CD8-positive, alpha-beta memory T cell (primary cell): ENCODE measurements around the gene XAB2. TPM values are rescaled to one million over a fixed set of nuclear protein-coding genes. Genes with fewer than 3 reads are reported as not detected.

ENCODE experiments used
- CTCF ChIA-PET: fragments of 350-600 bp; sonication (Branson Sonifier 250); formaldehyde crosslinking; loops from one replicate; lab custom pipeline; 2021; ENCODE audit warnings: antibody characterized with exemption; lab: Charles Lee
- POLR2A ChIA-PET: fragments of 350-600 bp; sonication (Branson Sonifier 250); formaldehyde crosslinking; loops from one replicate; lab custom pipeline; 2021; ENCODE audit warnings: antibody characterized with exemption; lab: Charles Lee
- DNase-seq, 5 donors: peaks; one replicate each; pipeline versions ENCODE4 v3.0.0 to v3.0.0-alpha.2; 2020 to 2022; ENCODE audit warnings: mixed read lengths in 1 of 5
- H3K27ac ChIP-seq: one replicate; pipeline ENCODE4 v1.7.0; 2013; ENCODE audit warnings: low read depth, mild to moderate bottlenecking, low read length, moderate library complexity
- H3K27me3 ChIP-seq: 2 replicates; pipeline ENCODE4 v1.7.0; 2013; ENCODE audit warnings: low read length, mild to moderate bottlenecking; ENCODE audit not compliant: insufficient read depth, poor library complexity, severe bottlenecking
- H3K36me3 ChIP-seq: 2 replicates; pipeline ENCODE4 v1.7.0; 2013; ENCODE audit warnings: mild to moderate bottlenecking, low read length, moderate library complexity; ENCODE audit not compliant: insufficient read depth
- H3K4me1 ChIP-seq: 2 replicates; pipeline ENCODE4 v1.7.0; 2013; ENCODE audit warnings: mild to moderate bottlenecking, low read length, moderate library complexity; ENCODE audit not compliant: insufficient read depth
- H3K4me3 ChIP-seq: 2 replicates; pipeline ENCODE4 v1.7.0; 2013; ENCODE audit warnings: mild to moderate bottlenecking, low read length
- H3K9me3 ChIP-seq: 2 replicates; pipeline ENCODE4 v1.7.0; 2013; ENCODE audit warnings: mild to moderate bottlenecking, low read length
- H3K27ac Mint-ChIP-seq, 8 donors: one replicate each; pipeline ENCODE4 v1.8.0; 2020 to 2021; ENCODE audit warnings: mixed read lengths in 8 of 8, mild to moderate bottlenecking in 6 of 8, inconsistent platforms in 3 of 8, moderate library complexity in 3 of 8
- H3K27me3 Mint-ChIP-seq, 2 donors: one replicate each; pipeline ENCODE4 v1.8.0; 2020 to 2021; ENCODE audit warnings: mixed read lengths in 2 of 2, mild to moderate bottlenecking in 1 of 2, moderate library complexity in 1 of 2
- H3K36me3 Mint-ChIP-seq, 3 donors: one replicate each; pipeline ENCODE4 v1.8.0; 2020 to 2021; ENCODE audit warnings: mixed read lengths in 3 of 3, inconsistent platforms in 1 of 3, mild to moderate bottlenecking in 1 of 3
- H3K4me1 Mint-ChIP-seq, 3 donors: one replicate each; pipeline ENCODE4 v1.8.0; 2020 to 2021; ENCODE audit warnings: mixed read lengths in 3 of 3, inconsistent platforms in 1 of 3, mild to moderate bottlenecking in 1 of 3
- H3K4me3 Mint-ChIP-seq, 7 donors: one replicate each; pipeline ENCODE4 v1.8.0; 2020 to 2021; ENCODE audit warnings: mixed read lengths in 7 of 7, mild to moderate bottlenecking in 6 of 7, moderate library complexity in 4 of 7, inconsistent platforms in 2 of 7
- H3K9me3 Mint-ChIP-seq, 5 donors: one replicate each; pipeline ENCODE4 v1.8.0; 2020 to 2022; ENCODE audit warnings: mixed read lengths in 5 of 5, mild to moderate bottlenecking in 3 of 5, moderate library complexity in 2 of 5, inconsistent platforms in 1 of 5
- polyA plus RNA-seq: library from polyadenylated mRNA; unstranded; fragments of 300-500 nt; fragmentation: Illumina TruSeq; gene quantifications from one replicate; pipeline ENCODE4 v1.2.3, GENCODE V29; 2021
- total RNA-seq, 2 experiments: library from RNA; stranded (reverse); gene quantifications; one replicate each; pipeline ENCODE4 v1.2.3, GENCODE V29; 2021

Gene XAB2
- total and polyA plus RNA-seq, 3 experiments from 2014 or later = 8.8 to 47.6 (median 46.0) TPM

GRCh38 chr19:7605490-7606222 lies 23.7 kb downstream of the XAB2 start:
- H3K9me3 Mint-ChIP-seq = peaks cover 0 to 2% (median 0%) of the 10 kb centered on the region in 5 donors
- H3K27ac Mint-ChIP-seq = no peak overlapping the region
- H3K4me1 Mint-ChIP-seq = no peaks in the 10 kb centered on the region
- Histone ChIP-seq H3K9me3 (no peaks in the 10 kb centered on the region), H3K4me1 (no peaks in the 10 kb centered on the region), H3K4me3 (no peak overlapping the region), H3K27ac (no peak overlapping the region), H3K36me3 (no peaks in the 10 kb centered on the region), H3K27me3 (no peaks in the 10 kb centered on the region)
- ChIA-PET POLR2A (no interaction called here), CTCF (no interaction called here)
- no peaks in the 10 kb centered on the region for H3K36me3 Mint-ChIP-seq
- peaks cover 2 to 23% of the 10 kb centered on the region in 2 donors for H3K27me3 Mint-ChIP-seq
- no peak overlapping the region for H3K4me3 Mint-ChIP-seq
- DNase-seq = no peak

- CTCF ChIA-PET = interaction anchor here (0.9 kb wide), 1 partner anchor 36 kb away, joined by 3 read pairs; no protein-coding TSS in a partner anchor
- Mint-ChIP-seq H3K4me1 (no peaks in the 10 kb centered on the region), H3K36me3 (no peaks in the 10 kb centered on the region), H3K9me3 (peaks cover 0 to 2% (median 0%) of the 10 kb centered on the region in 5 donors), H3K27me3 (peaks cover 2 to 23% of the 10 kb centered on the region in 2 donors), H3K27ac (no peak overlapping the region), H3K4me3 (no peak overlapping the region)
- Histone ChIP-seq H3K27ac (no peak overlapping the region), H3K27me3 (no peaks in the 10 kb centered on the region), H3K4me1 (no peaks in the 10 kb centered on the region), H3K36me3 (no peaks in the 10 kb centered on the region), H3K9me3 (no peaks in the 10 kb centered on the region), H3K4me3 (no peak overlapping the region)
- no peak for DNase-seq
- POLR2A ChIA-PET = no interaction called here
Measured at GRCh38 chr19:7603919-7604318, 25.4 kb downstream of the XAB2 start.

GRCh38 chr19:7602935-7603497 lies 26.3 kb downstream of the XAB2 start:
- no peak overlapping the region for H3K4me3 ChIP-seq
- H3K27ac ChIP-seq = no peak overlapping the region
- DNase-seq = no peak
- ChIA-PET CTCF (no interaction called here), POLR2A (no interaction called here)
- H3K9me3 Mint-ChIP-seq = peaks cover 0 to 2% (median 0%) of the 10 kb centered on the region in 5 donors
- H3K27me3 Mint-ChIP-seq = peaks cover 6 to 23% of the 10 kb centered on the region in 2 donors
- no peaks in the 10 kb centered on the region for H3K4me1 Mint-ChIP-seq
- no peak overlapping the region for H3K27ac Mint-ChIP-seq
- H3K4me3 Mint-ChIP-seq = no peak overlapping the region
- no peaks in the 10 kb centered on the region for H3K36me3 Mint-ChIP-seq
- H3K4me1 ChIP-seq = no peaks in the 10 kb centered on the region
- H3K36me3 ChIP-seq = no peaks in the 10 kb centered on the region
- H3K27me3 ChIP-seq = peaks cover 2% of the 10 kb centered on the region
- H3K9me3 ChIP-seq = no peaks in the 10 kb centered on the region

- Histone ChIP-seq H3K4me1 (no peaks in the 10 kb centered on the region), H3K36me3 (no peaks in the 10 kb centered on the region), H3K27me3 (peaks cover 7% of the 10 kb centered on the region), H3K9me3 (no peaks in the 10 kb centered on the region), H3K27ac (no peak overlapping the region), H3K4me3 (no peak overlapping the region)
- CTCF ChIA-PET = no interaction called here
- DNase-seq = no peak
- H3K36me3 Mint-ChIP-seq = no peaks in the 10 kb centered on the region
- peak overlapping the region in 1 of 8 donors; percentile 16 for H3K27ac Mint-ChIP-seq
- peaks cover 12 to 29% of the 10 kb centered on the region in 2 donors for H3K27me3 Mint-ChIP-seq
- POLR2A ChIA-PET = no interaction called here
- no peaks in the 10 kb centered on the region for H3K4me1 Mint-ChIP-seq
- H3K4me3 Mint-ChIP-seq = no peak overlapping the region
- peaks cover 0 to 2% (median 0%) of the 10 kb centered on the region in 5 donors for H3K9me3 Mint-ChIP-seq
Measured at GRCh38 chr19:7602240-7602934, 27.0 kb downstream of the XAB2 start.

GRCh38 chr19:7600721-7601120 lies 28.6 kb downstream of the XAB2 start:
- no peaks in the 10 kb centered on the region for H3K36me3 ChIP-seq
- POLR2A ChIA-PET = no interaction called here
- Mint-ChIP-seq H3K27ac (no peak overlapping the region), H3K4me1 (peaks cover 0 to 4% (median 2%) of the 10 kb centered on the region in 3 donors), H3K4me3 (no peak overlapping the region), H3K36me3 (no peaks in the 10 kb centered on the region), H3K9me3 (no peaks in the 10 kb centered on the region), H3K27me3 (peaks cover 17 to 34% of the 10 kb centered on the region in 2 donors)
- no peaks in the 10 kb centered on the region for H3K9me3 ChIP-seq
- DNase-seq = no peak
- no peak overlapping the region for H3K4me3 ChIP-seq
- H3K27me3 ChIP-seq = peaks cover 18% of the 10 kb centered on the region
- CTCF ChIA-PET = no interaction called here
- no peaks in the 10 kb centered on the region for H3K4me1 ChIP-seq
- no peak overlapping the region for H3K27ac ChIP-seq

GRCh38 chr19:7598180-7598579 lies 31.2 kb downstream of the XAB2 start:
- POLR2A ChIA-PET = no interaction called here
- Mint-ChIP-seq H3K4me3 (peak overlapping the region in 2 of 7 donors; percentile 37 to 60), H3K36me3 (peaks cover 0 to 2% (median 0%) of the 10 kb centered on the region in 3 donors), H3K9me3 (no peaks in the 10 kb centered on the region), H3K27ac (no peak overlapping the region), H3K4me1 (peaks cover 5 to 8% (median 5%) of the 10 kb centered on the region in 3 donors), H3K27me3 (peaks cover 38 to 43% of the 10 kb centered on the region in 2 donors)
- no peaks in the 10 kb centered on the region for H3K4me1 ChIP-seq
- H3K36me3 ChIP-seq = no peaks in the 10 kb centered on the region
- CTCF ChIA-PET = no interaction called here
- H3K4me3 ChIP-seq = no peak overlapping the region
- H3K27me3 ChIP-seq = peaks cover 18% of the 10 kb centered on the region
- no peak for DNase-seq
- no peak overlapping the region for H3K27ac ChIP-seq
- no peaks in the 10 kb centered on the region for H3K9me3 ChIP-seq

- H3K4me1 Mint-ChIP-seq = peaks cover 5 to 8% (median 5%) of the 10 kb centered on the region in 3 donors
- H3K27ac ChIP-seq = no peak overlapping the region
- no peaks in the 10 kb centered on the region for H3K9me3 Mint-ChIP-seq
- no peaks in the 10 kb centered on the region for H3K4me1 ChIP-seq
- no peak overlapping the region for H3K27ac Mint-ChIP-seq
- peaks cover 0 to 2% (median 0%) of the 10 kb centered on the region in 3 donors for H3K36me3 Mint-ChIP-seq
- no peak for DNase-seq
- H3K27me3 ChIP-seq = peaks cover 18% of the 10 kb centered on the region
- no peaks in the 10 kb centered on the region for H3K9me3 ChIP-seq
- peaks cover 40 to 44% of the 10 kb centered on the region in 2 donors for H3K27me3 Mint-ChIP-seq
- no peak overlapping the region for H3K4me3 ChIP-seq
- H3K4me3 Mint-ChIP-seq = peak overlapping the region in 5 of 7 donors; percentile 25 to 60 (median 40)
- H3K36me3 ChIP-seq = no peaks in the 10 kb centered on the region
- ChIA-PET CTCF (no interaction called here), POLR2A (no interaction called here)
Measured at GRCh38 chr19:7597689-7598088, 31.7 kb downstream of the XAB2 start.
